Activated CD4-positive, alpha-beta T cell treated with anti-CD3 and anti-CD28 coated beads, Interleukin-2, amount 50 U/mL, for 4 hours (primary cell): ENCODE measurements around the gene CEACAM16.
"Not testable (repeated sequence)": the region's sequence is repeated elsewhere in the genome, so short reads cannot be mapped to it uniquely, and the experiment has no call there.

ENCODE experiments used
- DNase-seq, 2 experiments: peaks; one replicate each; pipeline ENCODE4 v3.0.0-alpha.2; 2020

Gene CEACAM16, protein sequence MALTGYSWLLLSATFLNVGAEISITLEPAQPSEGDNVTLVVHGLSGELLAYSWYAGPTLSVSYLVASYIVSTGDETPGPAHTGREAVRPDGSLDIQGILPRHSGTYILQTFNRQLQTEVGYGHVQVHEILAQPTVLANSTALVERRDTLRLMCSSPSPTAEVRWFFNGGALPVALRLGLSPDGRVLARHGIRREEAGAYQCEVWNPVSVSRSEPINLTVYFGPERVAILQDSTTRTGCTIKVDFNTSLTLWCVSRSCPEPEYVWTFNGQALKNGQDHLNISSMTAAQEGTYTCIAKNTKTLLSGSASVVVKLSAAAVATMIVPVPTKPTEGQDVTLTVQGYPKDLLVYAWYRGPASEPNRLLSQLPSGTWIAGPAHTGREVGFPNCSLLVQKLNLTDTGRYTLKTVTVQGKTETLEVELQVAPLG

DNA sequence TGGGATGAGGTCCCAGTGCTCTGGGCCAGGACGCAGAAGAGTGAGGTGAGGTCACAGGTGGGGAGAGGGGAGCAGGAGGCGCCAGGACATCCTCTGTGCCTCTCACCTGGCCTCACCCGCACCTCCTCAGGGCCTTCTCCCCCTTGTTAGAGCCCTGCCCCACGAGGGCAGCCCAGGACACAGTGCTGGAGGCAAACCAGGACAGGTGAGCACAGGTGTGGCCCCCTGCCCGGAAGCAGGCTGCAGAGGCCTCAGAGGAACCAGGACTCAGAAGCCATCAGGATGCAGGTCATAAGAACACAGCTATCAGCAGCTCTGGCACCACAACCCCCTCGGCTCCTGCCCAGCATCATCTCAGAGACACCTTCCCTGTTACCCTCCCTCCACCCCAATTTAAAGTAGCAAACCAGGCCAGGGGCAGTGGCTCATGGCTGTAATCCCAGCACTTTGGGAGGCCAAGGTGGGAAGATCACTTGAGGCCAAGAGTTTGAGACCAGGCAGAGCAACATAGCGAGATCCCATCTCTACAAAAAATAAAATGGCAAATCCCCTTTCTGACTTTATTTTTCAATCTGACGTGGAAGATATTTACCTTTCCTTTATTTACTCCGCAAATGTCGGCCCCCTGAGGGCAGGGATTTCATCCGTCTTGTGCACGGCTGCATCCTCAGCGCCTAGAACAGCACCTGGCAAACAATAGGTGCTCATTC, at the start of gene CEACAM16:
CEACAM16 (plus strand) TSS at position 660 of the 710 bp plus-strand sequence. CDS start 2,306 bp downstream, outside the sequence.
- DNase-seq = no peak

DNA sequence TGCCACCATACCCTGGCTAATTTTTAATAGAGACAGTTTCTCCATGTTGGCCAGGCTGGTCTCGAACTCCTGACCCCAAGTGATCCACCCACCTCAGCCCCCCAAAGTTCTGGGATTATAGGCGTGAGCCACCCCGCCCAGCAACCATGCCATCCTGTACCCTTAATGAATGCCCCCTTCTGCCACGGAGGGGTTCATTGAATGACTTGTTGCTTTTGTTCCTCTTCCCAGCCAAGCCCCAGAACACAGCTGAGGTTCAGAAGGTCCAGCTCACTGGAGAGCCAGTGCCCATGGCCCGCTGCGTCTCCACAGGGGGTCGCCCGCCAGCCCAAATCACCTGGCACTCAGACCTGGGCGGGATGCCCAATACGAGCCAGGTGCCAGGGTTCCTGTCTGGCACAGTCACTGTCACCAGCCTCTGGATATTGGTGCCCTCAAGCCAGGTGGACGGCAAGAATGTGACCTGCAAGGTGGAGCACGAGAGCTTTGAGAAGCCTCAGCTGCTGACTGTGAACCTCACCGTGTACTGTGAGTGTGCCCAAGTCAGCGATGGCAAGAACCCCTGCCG, 49.3 kb upstream of the CEACAM16 start:
- no peak for DNase-seq

DNA sequence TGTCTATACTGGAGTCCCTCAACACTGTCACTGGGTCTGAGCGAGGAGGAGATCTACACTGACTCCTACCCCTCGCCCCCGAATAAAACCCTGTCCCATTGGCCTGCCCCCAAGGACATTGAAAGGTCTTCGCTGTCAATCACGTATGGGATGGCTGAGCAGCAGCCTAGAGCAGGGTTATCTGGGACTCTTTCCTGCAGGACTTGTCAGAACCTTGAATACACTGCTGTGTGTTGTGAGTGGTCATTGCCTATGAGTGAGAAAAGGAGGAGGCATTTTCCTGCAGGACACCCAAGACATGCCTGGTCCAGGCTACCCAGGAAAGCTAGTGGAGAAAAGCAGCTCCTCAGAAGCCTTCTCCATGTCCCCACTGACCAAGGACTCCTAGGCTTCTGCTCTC, 45.6 kb upstream of the CEACAM16 start:
- no peak for DNase-seq

DNA sequence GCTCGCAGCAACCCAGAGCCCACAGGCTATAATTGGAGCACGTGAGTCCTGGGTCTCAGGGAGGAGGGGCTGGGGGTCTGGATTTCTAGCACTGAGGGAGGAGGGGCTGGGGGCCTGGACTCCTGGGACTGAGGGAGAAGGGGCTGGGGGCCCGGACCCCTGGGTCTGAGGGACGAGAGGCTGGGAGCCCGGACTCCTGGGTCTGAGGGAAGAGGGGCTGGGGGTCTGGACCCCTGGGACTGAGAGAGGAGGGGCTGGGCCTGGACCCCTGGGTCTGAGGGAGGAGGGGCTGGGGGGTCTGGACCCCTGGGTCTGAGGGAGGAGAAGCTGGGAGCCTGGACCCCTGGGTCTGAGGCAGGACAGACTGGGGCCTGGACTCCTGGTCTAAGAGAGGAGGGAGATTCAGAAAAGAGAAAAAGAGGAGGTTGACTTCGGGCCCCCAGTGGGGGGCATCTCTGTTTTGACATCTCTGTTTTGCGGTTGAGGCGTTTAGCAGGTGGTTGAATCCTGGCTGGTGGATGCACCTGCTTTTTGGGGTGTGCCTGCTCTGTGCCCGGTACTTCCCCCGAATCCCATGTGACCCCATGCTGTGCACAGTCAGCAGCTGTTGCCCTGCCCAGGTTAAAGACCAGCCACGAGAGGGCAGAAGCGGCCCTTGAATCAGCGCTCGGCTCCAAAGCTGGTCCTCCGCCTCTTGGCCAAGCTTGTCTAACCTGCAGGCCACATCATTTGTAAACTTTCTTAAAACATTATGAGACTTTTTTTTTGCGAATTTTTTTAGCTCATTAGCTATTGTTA, 44.8 kb upstream of the CEACAM16 start:
- DNase-seq = peak; percentile 57 to 59

DNA sequence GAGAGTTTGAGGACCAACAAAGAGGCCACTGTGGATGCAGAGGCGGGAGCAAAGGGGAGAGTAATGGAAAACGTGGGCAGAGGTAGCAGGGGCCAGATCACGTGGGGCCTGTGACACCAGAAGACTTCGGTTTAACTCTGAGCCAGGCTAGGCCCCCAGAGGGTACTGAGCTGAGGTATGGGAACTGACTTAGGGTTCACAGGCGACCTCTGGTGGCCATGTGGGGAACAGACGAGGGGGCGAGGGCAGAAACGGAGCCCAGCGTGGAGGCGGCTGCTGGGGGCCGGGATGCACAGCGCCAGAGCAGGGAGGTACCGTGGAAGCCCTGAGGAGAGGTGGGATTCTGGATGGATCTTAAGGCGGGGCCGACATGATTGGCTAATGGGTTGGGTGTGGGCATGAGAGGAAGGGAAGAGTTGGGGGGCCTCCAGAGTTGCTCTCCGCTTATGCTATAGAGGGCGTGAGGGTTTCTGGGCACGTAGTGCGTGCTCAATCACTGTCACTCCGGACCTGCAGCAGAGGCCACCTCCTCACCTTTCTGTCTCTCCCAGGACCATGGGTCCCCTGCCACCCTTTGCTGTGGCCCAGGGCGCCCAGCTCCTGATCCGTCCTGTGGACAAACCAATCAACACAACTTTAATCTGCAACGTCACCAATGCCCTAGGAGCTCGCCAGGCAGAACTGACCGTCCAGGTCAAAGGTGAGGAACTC, 41.6 kb upstream of the CEACAM16 start:
- peak; percentile 63 to 68 for DNase-seq

DNA sequence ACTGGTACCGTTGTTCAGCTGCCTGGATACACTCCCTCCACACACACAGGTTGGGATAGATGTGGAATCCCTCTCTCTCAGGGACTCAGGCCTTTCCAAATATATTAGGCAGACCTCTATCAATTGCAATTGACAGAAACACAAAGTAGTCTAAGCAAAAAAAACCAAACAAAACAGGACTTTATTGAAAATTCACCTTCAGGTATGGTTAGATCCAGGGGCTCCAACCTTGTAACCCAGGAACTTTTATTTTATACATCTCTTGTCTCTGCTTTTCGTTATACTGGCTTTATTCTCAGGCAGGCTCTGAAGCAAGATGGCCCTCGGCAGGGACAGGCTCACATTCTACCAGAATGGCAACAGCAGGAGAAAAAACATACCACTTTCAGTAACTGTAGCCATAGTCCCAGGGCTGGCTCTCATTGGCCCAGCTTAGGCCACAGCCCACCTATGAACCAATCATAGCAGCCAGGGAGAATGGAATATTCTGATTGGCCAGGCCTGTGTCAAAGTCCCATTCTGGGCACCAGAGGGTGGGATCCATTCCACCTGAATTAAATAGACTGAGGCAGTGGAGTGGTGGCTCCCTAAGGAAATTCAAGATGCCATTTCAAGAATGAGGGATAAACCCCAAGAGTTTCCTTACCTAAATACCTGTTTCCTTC, 40.8 kb upstream of the CEACAM16 start:
- no peak for DNase-seq

DNA sequence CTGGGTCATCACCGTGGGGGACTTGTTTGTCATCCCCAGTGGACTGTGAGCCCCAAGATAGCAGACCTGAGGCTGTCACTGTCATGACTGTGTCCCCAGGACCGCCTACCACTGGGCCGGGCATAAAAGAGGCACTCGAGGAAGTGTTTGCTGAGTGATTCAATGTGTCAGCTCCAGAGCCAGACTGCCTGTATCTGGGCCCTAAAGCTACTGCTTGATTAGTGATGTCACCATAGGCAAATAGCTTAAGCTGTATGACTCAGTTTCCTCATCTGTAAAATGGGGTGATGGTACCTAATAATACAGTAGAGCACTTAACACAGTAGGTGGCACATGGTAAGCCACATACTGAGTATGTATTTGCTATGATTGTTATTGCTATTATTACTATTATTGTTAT, 38.9 kb upstream of the CEACAM16 start:
- no peak for DNase-seq

DNA sequence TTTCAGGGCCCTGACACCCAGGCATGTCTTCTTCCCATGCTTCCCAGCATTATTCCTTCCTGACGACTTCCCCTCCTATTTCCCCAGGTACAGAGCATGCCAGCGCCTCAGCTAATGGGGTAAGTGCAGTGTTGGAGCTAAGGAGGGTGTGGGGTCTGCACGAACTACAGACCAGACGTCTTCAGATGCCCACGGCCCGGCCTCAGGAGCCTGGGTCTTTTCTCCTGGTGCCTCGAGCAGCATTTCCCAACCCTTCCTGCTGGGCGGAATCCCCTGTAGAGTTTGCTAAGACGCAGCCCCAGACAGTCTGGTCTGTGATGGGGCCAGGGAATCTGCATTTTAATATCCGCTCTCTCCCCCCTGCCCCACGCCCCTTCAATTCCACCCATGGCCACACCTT, 37.7 kb upstream of the CEACAM16 start:
- no peak for DNase-seq

DNA sequence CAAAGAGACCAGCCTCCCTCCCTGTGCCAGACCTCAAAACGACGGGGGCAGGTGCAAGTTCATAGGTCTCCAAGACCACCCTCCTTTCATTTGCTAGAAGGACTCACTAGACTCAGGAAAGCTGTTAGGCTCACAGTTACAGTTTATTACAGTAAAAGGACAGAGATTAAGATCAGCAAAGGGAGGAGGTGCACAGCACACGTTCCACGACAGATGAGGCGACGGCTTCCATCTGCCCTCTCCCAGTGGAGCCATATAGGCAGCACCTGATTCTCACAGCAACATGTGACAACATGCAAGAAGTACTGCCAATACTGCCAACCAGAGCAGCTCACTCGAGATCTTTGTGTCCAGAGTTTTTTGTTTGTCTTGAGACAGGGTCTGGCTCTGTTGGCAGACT, 37.0 kb upstream of the CEACAM16 start:
- DNase-seq = no peak

DNA sequence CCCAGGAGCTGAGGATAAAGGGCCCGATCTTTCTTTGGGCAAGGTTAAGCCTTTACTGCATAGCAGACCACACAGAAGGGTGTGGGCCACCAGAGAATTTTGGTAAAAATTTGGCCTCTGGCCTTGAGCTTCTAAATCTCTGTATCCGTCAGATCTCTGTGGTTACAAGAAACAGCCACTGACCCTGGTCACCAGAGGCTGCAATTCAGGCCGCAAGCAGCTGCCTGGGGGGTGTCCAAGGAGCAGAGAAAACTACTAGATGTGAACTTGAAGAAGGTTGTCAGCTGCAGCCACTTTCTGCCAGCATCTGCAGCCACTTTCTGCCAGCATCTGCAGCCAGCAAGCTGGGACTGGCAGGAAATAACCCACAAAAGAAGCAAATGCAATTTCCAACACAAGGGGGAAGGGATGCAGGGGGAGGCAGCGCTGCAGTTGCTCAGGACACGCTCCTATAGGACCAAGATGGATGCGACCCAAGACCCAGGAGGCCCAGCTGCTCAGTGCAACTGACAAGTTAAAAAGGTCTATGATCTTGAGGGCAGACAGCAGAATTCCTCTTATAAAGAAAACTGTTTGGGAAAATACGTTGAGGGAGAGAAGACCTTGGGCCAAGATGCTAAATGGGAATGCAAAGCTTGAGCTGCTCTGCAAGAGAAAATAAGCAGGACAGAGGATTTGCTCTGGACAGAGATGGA, 36.1 kb upstream of the CEACAM16 start:
- DNase-seq = no peak

DNA sequence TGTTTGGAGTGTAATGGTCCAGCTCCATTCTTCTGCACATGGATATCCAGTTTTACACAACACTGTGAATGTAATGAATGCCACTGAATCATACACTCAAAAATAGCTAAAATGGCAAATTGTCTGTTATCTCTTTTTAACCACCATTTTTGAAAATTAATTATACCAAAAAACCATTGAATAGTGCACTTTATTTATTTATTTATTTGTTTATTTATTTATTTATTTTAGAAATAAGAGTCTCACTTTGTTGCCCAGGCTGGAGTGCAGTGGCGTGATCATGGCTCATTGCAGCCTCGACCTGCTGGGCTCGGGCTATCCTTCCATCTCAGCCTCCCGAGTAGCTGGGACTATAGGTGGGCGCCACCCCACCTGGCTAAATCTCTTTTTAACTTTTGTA, 35.0 kb upstream of the CEACAM16 start:
- DNase-seq = no peak

DNA sequence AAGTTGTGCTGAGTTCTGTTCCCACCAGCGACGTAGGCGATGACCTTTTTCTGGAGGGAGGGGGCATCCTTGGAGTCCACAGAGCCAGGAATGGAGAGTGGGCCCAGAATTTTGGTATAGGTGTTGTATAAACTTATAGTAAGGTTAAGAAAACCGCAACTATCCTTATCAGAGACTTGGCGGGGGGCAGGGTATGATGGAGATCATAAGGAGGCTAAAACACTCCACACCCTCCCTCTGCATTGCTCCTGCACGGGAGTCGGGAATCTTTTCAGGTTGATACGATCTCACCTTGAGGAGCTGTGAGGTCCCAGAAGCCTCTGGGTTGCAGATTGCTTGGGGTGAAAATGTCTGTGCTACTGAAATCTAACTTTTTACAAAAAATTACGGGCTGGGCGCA, 34.0 kb upstream of the CEACAM16 start:
- no peak for DNase-seq

DNA sequence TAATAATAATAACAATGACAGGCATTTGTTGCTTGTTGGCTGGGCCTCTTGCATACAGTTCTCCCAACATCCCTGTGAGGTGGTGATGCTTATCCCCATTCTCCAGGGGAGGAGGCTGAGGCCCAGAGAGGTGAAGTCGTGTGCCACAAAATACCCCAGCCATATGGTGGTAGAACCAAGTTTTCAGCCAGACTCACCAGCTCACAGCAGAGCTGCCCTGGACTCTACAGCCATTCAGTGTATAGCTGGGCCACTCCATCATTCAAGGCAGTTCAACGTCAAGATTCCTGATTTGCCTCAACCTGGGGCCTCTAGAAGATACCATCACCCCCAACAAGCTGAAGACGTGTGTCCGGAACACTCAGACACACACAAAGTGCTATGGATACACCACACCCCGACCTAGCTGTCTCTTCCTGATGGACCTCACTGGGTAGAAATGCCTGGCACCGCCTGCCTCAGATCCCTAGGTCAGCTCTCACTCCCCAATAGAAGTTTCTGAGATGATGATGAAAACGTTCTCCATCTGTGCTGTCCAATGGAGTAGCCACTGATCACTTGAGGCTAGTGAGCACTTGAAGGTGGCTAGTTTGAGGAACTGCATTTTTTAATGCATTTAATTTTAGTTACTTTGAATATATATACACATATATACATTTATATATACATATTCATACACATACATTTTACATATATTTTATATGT, 31.9 kb upstream of the CEACAM16 start:
- no peak for DNase-seq

DNA sequence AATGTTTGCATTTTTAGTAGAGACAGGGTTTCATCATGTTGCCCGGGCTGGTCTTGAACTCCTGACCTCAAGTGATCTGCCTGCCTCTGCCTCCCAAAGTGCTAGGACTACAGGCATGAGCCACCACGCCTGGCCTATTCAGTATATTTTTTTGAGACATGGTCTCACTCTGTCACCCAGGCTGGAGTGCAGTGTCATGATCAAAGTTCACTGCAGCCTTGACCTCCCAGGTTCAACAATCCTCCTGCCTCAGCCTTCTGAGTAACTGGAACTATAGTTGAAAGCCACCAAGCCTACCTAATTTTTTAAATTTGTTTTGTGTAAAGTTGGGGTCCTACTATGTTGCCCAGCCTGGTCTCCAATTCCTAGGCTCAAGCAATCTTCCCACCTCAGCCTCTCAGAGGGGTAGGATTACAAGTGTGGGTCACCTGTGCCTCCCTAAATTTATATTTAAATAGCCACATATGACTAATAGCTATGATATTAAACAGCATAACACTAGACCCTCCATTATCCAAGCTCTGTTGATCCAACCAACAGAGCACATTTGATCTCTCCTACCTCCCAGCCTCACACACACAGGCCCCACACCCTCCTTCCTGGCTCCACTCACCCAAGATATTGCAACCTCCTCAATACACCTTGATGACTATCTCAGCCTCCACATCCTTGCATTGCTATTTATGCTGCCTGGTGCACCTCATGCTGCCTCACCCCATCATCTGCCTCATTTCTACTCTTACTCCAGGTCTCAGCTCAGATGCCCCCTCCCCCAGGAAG, 29.8 kb upstream of the CEACAM16 start:
- no peak for DNase-seq

DNA sequence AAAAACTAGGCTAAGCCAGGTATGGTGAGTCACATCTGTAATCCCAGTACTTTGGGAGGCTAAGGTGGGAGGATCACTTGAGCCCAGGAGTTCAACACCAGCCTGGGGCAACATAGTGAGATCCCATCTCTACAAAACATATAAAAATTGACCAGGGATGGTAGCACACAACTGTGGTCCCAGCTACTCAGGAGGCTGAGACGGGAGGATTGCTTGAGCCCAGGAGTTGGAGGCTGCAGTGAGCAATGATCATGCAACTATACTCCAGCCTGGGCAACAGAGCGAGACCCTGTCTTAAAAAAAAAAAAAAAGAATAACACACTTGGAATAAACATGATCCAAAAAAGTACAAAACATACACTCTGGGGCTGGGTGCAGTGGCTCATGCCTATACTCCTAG, 28.9 kb upstream of the CEACAM16 start:
- DNase-seq = not testable (repeated sequence)

DNA sequence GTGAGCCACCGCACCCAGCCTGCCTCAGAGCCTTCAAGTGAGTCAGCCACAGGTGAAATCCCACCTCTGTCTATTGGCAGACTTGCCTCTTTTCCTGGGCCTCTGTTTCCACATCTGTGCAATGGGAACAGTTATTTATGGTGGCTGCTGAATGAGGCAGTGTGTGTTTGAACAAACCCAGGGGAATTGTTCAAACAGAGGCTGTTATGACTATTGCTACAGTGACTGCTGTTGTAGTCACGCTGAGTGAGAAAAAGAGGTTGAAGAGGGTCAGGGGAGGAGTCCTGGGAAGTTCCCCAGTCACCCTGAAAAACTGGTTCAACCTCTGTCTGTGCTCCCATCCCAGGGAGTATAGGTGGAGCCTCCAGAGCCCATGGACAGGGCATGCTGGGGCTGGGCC, 27.6 kb upstream of the CEACAM16 start, which contains the start of gene CEACAM19:
CEACAM19 (plus strand) TSS at position 83 of the 400 bp plus-strand sequence. CDS start 450 bp downstream, outside the sequence.
- DNase-seq = no peak

DNA sequence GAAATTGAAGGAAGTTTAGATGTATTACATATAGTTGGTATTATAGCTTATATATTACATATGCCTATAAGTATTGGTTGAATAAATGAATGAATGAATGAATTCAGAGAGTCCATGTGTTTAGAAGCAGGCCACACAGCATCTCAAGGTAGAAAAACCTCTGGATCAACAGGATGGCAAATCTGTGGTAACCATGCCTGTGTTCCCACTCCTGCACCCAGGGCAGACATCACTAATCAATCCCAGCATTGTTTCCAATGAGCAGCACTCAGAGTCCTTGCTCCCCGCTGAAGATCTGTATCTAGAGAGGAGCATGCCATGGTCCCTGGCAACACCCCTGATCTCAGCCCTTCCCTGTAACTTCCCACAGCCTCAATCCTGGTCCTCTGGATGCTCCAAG, 26.7 kb upstream of the CEACAM16 start:
- no peak for DNase-seq

DNA sequence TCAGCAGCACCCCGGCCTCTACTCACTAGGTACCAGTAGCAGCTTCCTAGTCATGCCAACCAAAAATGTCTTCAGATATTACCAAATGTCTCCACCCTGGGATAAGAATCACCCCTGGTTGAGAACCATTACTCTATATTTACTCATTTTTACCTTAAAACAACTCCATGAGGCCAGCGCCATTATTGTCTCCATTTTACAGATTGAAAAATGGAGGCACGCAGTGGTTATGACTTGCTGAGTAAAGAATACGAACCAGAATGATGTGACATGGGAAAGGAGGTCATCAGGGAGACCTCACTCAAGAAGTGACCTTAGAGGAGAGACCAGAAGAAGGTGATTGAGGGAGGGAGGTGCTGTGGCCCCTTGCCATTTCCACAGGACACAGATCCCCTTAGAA, 25.4 kb upstream of the CEACAM16 start:
- no peak for DNase-seq

DNA sequence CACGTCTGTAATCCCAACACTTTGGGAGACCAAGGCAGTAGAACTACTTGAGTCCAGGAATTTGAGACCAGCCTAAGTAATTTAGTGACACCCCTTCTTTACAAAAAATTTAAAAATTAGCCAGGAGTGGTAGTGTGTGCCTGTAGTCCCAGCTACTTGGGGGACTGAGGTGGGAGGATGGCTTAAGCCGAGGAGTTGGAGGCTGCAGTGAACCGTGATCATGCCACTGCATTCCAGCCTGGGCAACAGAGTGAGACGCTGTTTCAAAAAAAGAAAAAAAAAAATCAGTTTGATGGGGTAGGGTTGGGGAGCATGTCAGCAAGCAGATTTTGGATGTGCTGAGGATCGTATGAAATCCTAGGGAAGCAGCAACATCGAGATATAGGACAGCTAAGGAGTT, 23.4 kb upstream of the CEACAM16 start:
- DNase-seq = no peak
